Subcutaneous abdominal adipose tissue (tissue), 5 donors: Measurements from ENCODE around the gene BCKDHB.
"Not testable (repeated sequence)": the region's sequence is repeated elsewhere in the genome, so short reads cannot be mapped to it uniquely, and the experiment has no call there.

Experiments
- H3K27ac ChIP-seq: one replicate; pipeline ENCODE4 v1.7.0; 2013; ENCODE audit warnings: low read depth, mild to moderate bottlenecking, inconsistent platforms, low read length, moderate library complexity
- H3K27me3 ChIP-seq, 5 donors: one replicate each; pipeline ENCODE4 v1.7.0; 2013; ENCODE audit warnings: low read length in 5 of 5, inconsistent platforms in 1 of 5; ENCODE audit not compliant: control insufficient read depth in 5 of 5, insufficient read depth in 4 of 5
- H3K36me3 ChIP-seq, 5 donors: one replicate each; pipeline ENCODE4 v1.7.0; 2013; ENCODE audit warnings: low read length in 5 of 5; ENCODE audit not compliant: control insufficient read depth in 5 of 5, insufficient read depth in 5 of 5
- H3K4me1 ChIP-seq, 5 donors: one replicate each; pipeline ENCODE4 v1.7.0; 2013; ENCODE audit warnings: low read length in 5 of 5, mild to moderate bottlenecking in 3 of 5, moderate library complexity in 1 of 5; ENCODE audit not compliant: control insufficient read depth in 5 of 5, insufficient read depth in 5 of 5
- H3K4me3 ChIP-seq, 5 donors: one replicate each; pipeline ENCODE4 v1.7.0; 2013; ENCODE audit warnings: low read length in 5 of 5, low read depth in 1 of 5
- H3K9ac ChIP-seq, 5 donors: one replicate each; pipeline ENCODE4 v1.7.0; 2013; ENCODE audit warnings: low read length in 5 of 5, mild to moderate bottlenecking in 4 of 5, moderate library complexity in 3 of 5
- H3K9me3 ChIP-seq, 5 donors: one replicate each; pipeline ENCODE4 v1.7.0; 2013; ENCODE audit warnings: low read length in 5 of 5; ENCODE audit not compliant: control insufficient read depth in 5 of 5
- donor health status: healthy.
- donor health status: healthy.
- donor health status: healthy.
- donor health status: healthy.
- donor health status: healthy.

The BCKDHB gene

GRCh38 chr6:80106418-80107235, at the start of gene BCKDHB:
Gene BCKDHB, plus strand, starts transcription at chr6:80106671. Its CDS starts 23 bp downstream, at chr6:80106694.
- H3K4me3 ChIP-seq: peak within 1 kb of the TSS; percentile 80 to 91 (median 83)
- H3K9ac ChIP-seq: peak within 1 kb of the TSS; percentile 13 to 81 (median 73)
- no peaks in the 10 kb centered on the region for H3K9me3 ChIP-seq
- no peaks in the 10 kb centered on the region for H3K27me3 ChIP-seq
- peak within 1 kb of the TSS; percentile 78 for H3K27ac ChIP-seq
- peaks cover 0 to 22% (median 14%) of the 10 kb centered on the region in 5 donors for H3K4me1 ChIP-seq
- H3K36me3 ChIP-seq: no peaks in the 10 kb centered on the region

GRCh38 chr6:80060774-80061173, 45.7 kb upstream of the BCKDHB start:
- H3K4me1 ChIP-seq: no peaks in the 10 kb centered on the region

GRCh38 chr6:80068146-80068545, 38.3 kb upstream of the BCKDHB start:
- not testable (repeated sequence) for H3K9ac ChIP-seq, H3K9me3 ChIP-seq, H3K4me3 ChIP-seq

More at GRCh38 chr6:80060774-80061173, 45.7 kb upstream of the BCKDHB start:
- H3K4me3 ChIP-seq: no peak overlapping the region
- no peak overlapping the region for H3K27ac ChIP-seq
- no peaks in the 10 kb centered on the region for H3K27me3 ChIP-seq
- no peaks in the 10 kb centered on the region for H3K9me3 ChIP-seq
- no peaks in the 10 kb centered on the region for H3K36me3 ChIP-seq
- no peak overlapping the region for H3K9ac ChIP-seq

DNA sequence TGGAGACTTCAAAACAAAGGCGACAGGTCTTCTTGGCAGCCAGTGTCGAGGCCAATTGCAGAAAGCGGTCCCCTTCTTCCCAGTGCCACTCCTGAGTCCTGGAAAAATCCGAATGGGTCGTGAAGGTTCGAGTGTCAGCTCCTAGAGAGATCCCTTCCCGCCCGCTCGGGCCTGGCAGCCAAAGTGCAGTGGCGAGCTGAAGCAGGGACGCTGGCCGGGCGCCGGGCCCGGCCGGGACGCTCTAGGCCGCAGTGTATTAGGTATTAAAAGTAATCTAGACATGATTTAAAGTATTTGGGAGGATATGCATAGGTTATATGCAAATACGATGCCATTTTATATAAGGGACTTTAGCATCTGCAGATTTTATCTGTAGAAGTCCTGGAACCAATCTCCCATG, 36.0 kb upstream of the BCKDHB start:
- not testable (repeated sequence) for H3K4me1 ChIP-seq, H3K36me3 ChIP-seq, H3K27ac ChIP-seq, H3K9ac ChIP-seq, H3K4me3 ChIP-seq, H3K27me3 ChIP-seq
- H3K9me3 ChIP-seq: peaks cover 0 to 25% (median 5%) of the 10 kb centered on the region in 5 donors

More at GRCh38 chr6:80068146-80068545, 38.3 kb upstream of the BCKDHB start:
- not testable (repeated sequence) for H3K27me3 ChIP-seq, H3K27ac ChIP-seq, H3K36me3 ChIP-seq, H3K4me1 ChIP-seq

GRCh38 chr6:80077067-80077466, 29.4 kb upstream of the BCKDHB start:
- Histone ChIP-seq H3K4me3 (no peak overlapping the region), H3K27me3 (no peaks in the 10 kb centered on the region), H3K9ac (no peak overlapping the region), H3K27ac (no peak overlapping the region), H3K36me3 (no peaks in the 10 kb centered on the region), H3K4me1 (no peaks in the 10 kb centered on the region), H3K9me3 (peaks cover 0 to 22% (median 5%) of the 10 kb centered on the region in 5 donors)

- no peak overlapping the region for H3K9ac ChIP-seq
- H3K27ac ChIP-seq: no peak overlapping the region
- H3K9me3 ChIP-seq: no peaks in the 10 kb centered on the region
- no peak overlapping the region for H3K4me3 ChIP-seq
- H3K36me3 ChIP-seq: no peaks in the 10 kb centered on the region
- H3K27me3 ChIP-seq: no peaks in the 10 kb centered on the region
- H3K4me1 ChIP-seq: peaks cover 0 to 5% (median 0%) of the 10 kb centered on the region in 5 donors
Observed at GRCh38 chr6:80088637-80089036, 17.8 kb upstream of the BCKDHB start.

- no peak overlapping the region for H3K9ac ChIP-seq
Observed at GRCh38 chr6:80091506-80091905, 15.0 kb upstream of the BCKDHB start.

GRCh38 chr6:80094017-80094416, 12.5 kb upstream of the BCKDHB start:
- H3K9me3 ChIP-seq: no peaks in the 10 kb centered on the region
- no peak overlapping the region for H3K27ac ChIP-seq
- H3K27me3 ChIP-seq: no peaks in the 10 kb centered on the region
- no peaks in the 10 kb centered on the region for H3K4me1 ChIP-seq
- H3K4me3 ChIP-seq: no peak overlapping the region
- H3K9ac ChIP-seq: no peak overlapping the region
- no peaks in the 10 kb centered on the region for H3K36me3 ChIP-seq

More at GRCh38 chr6:80091506-80091905, 15.0 kb upstream of the BCKDHB start:
- Histone ChIP-seq H3K9me3 (no peaks in the 10 kb centered on the region), H3K4me1 (peaks cover 0 to 5% (median 0%) of the 10 kb centered on the region in 5 donors), H3K36me3 (no peaks in the 10 kb centered on the region), H3K27me3 (no peaks in the 10 kb centered on the region), H3K27ac (no peak overlapping the region), H3K4me3 (no peak overlapping the region)

DNA sequence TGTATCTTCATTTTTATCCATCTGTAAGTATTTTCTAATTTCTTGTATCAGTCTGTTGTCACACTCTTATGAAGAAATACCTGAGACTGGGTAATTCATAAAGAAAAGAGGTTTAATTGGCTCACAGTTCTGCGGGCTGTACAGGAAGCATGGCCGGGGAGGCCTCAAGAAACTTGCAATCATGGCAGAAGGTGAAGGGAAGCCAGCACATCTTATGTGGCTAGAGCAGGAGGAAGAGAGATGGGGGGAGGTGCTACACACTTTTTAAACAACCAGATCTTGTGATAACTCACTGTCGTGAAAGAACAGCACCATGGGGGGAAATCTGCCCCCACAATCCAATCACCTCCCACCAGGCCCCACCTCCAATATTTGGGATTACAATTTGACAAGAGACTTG, 10.9 kb upstream of the BCKDHB start:
- H3K9ac ChIP-seq: peak overlapping the region in 1 of 5 donors; percentile 6
- H3K9me3 ChIP-seq: no peaks in the 10 kb centered on the region
- H3K27me3 ChIP-seq: no peaks in the 10 kb centered on the region
- no peak overlapping the region for H3K27ac ChIP-seq
- H3K4me1 ChIP-seq: no peaks in the 10 kb centered on the region
- H3K4me3 ChIP-seq: no peak overlapping the region
- H3K36me3 ChIP-seq: no peaks in the 10 kb centered on the region

DNA sequence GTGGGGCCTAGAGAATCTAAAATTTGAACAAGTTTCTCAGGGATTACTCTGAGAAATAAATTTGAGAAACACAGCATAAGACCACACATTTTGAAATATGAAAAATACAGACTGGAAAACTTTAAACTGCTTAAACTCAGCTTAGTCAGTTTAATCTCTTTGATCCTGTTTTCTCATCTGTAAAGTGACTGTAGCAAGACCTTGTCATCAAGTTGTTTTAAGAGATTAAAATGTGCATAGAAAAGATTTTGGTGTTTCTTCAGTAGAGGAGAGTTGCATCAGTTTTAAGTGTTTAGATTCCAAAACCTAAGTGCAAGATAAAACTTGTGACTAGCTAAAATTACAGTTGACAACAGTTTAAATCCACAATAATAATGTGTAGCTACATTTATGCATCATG, 8.1 kb upstream of the BCKDHB start:
- Histone ChIP-seq H3K36me3 (no peaks in the 10 kb centered on the region), H3K4me3 (no peak overlapping the region), H3K4me1 (no peaks in the 10 kb centered on the region), H3K9ac (no peak overlapping the region), H3K27me3 (no peaks in the 10 kb centered on the region), H3K27ac (no peak overlapping the region), H3K9me3 (no peaks in the 10 kb centered on the region)
